CD4-positive, alpha-beta T cell treated with Interleukin-15 for 4 hours (primary cell): ENCODE data around the gene LIPE.
A peak's percentile ranks its signal among the peaks of the same experiment; 100 is the strongest.

Experiments
- DNase-seq: peaks from one replicate; pipeline ENCODE4 v3.0.0-alpha.2; 2020; ENCODE audit warnings: low spot score

Gene LIPE

DNA sequence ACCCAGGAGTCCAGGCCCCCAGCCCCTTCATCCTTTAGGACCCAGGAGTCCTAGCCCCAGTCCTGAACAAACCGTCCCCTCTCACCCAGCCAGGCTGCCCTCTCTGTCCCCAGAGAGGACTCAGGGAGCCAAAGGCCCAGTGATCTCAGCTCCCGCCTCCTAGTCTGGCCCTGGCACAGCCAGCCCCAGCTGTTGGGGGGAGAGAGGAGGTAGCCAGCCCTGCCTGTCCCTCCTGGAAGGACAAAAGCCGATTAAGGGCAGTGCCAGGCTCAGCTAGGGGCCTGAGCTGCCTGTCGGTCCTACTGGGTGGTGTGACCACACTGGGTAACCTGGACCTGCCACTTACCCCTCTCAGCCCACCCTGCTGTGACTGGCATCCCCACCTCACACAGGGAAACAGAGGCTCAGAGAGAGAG, 14.5 kb downstream of the LIPE start:
- DNase-seq, result no peak

- no peak for DNase-seq
Measured at GRCh38 chr19:42412227-42412626, 15.0 kb downstream of the LIPE start.

DNA sequence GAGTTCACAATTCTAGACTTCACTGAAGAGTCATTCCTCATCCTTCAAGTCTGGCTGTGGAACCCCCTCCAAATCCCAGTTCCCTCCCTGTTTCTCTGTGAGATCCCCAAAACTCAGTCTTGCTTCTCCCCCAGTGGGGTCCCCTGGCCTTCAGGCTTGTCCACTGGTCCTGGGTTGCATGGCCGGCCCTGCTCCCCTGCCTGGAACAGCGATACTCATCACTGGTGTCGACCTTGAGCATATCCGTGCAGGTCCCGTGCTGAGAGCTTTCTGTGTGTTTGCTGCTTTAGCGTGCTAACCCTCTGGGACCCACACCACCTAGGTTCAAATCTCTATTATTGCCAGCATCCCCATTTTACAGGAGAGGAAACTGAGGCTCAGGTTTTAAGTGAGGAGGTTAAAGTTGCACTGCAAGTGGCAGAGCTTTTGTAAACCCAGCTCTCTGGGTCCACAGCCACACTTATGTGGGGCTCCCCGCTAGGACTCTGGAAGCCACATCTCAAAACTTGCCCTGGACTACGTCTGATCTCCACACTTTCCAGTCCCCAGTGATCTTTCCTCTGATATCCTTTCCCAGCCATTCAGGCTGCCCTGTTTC, 15.5 kb downstream of the LIPE start:
- no peak for DNase-seq

DNA sequence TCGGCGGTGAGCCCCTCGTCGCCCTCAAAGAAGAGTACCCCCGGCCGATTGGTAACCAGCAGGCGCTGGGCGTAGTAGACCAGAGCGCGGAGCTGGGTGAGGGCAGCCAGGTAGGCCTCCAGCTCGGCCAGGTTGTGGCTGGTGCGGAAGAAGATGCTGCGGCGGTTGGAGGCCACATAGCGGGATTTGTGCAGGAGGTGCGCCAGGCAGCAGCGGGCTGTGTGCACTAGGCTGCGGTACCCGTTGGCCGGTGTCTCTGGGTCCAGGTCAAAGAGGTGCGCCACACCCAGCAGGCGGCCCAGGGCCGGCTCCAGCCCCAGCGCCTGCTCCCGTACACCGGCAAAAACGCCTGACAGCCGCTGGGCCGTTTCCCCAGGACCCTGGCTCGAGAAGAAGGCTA, 16.8 kb downstream of the LIPE start:
- no peak for DNase-seq

GRCh38 chr19:42409477-42409876, 17.7 kb downstream of the LIPE start:
- DNase-seq, result no peak

GRCh38 chr19:42407816-42408175, 19.4 kb downstream of the LIPE start:
- no peak for DNase-seq

DNA sequence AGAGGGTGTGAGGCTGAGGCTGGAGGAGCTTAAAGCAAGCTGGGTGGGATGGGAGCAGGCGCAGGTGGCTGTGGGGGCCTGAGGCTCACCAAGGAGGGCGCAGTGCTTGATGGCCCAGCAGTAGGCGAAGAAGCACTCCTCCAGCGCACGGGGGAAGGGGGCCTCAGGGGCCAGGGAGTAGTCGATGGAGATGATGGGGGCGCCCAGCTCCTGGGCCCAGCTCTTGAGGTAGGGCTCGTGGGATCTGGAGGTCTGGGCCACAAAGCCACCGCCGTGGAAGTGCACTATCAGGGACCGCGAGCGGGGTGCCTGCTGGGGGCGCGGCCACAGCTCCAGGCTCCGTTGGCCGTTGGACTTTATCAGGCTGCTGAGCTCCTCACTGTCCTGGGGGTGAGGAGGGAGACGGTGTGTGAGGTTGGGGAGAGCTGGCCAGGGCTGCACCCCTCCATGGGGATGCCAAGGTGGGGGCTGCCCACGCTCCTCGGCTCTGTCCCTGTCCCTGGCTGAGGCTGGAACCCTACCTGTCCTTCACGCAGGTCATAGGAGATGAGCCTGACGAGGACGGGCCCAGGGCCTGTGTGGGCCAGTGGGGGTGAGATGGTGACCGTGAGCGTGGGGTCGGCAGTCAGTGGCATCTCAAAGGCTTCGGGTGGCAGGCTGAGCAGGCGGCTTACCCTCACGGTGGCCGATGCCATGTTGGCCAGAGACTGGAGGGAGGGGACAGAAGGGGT, 19.9 kb downstream of the LIPE start:
- no peak for DNase-seq

- DNase-seq, result no peak
Measured at GRCh38 chr19:42406111-42406510, 21.1 kb downstream of the LIPE start.

- DNase-seq, result no peak
Measured at GRCh38 chr19:42403586-42403985, 23.6 kb downstream of the LIPE start.

DNA sequence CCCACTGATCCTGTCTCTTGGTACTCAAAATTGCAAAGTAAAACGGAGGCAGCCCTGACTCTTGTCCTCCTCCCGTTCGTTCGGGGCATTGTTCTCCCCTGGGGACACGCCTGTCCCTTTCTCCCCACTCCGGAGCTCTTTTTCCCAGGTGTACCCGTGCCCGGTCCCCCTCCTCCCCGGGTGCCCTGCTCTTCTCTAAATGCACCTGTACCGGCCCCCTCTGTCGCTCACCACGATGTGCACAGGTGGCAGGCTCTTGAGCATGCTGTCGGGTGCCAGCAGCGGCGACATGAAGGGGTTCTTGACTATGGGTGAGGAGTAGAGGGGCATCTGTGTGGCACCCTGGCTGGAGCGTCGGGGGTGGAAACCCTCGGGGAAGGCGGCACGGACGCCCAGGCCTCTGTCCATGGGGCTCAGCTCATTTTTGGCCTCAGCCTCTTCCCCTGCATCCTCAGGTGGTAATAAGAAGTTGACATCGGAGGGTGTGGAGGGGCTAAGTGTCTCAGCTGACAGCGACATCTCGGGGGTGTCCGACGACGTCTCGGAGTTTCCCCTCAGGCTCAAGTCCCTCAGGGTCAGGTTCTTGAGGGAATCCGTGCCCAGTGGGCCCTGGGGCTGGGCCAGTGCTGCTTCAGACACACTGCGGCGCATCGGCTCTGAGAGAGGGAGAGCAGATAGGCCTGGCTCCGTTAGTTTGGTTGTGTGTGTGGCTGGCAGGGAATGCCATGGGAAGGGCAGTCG, 24.6 kb downstream of the LIPE start:
- DNase-seq, result no peak

DNA sequence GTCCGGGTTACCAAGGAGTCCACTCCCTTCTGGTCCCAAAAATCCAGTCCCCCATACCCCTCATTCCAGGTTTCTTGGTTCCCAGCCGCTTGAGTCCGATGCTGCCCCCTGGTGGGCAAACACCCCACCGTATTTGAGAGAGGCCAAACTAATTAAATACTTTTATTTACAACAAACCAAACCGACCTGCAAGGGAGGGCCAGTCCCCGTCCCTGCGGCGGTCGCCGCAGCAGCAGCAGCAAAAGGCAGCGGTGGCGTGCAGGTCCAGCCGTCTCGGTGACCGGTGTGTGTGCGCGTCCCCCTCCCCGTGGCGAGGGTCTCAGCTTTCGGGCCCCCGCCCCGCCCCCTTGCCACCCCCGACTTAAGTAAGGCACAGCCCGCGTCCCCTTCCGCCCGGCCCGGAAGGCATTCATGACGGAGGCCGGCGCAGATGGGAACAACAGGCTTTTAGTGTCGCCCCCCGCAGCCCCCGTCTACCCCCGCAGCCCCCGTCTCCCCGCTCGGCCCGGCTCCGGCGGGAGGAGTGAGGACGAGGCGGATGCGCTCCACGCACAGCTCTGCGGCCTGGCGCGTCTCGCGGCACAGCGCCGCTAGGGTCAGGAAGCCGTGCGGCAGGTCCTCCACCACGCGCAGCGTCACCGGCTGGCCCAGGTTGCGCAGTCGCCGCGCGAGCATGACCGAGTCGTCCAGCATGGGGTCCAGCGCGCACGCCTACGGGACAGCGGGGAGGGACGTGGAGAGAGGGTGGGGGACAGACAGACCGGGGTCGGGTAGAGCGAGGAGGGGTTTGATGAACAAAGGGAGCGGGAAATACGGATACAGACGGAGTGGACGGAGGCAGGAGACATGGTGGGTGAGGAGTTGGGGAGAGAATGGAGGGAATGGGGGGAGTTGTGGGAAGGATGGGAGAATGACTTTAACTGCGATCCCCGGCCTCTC, 25.6 kb downstream of the LIPE start:
- DNase-seq, result peak; percentile 79

DNA sequence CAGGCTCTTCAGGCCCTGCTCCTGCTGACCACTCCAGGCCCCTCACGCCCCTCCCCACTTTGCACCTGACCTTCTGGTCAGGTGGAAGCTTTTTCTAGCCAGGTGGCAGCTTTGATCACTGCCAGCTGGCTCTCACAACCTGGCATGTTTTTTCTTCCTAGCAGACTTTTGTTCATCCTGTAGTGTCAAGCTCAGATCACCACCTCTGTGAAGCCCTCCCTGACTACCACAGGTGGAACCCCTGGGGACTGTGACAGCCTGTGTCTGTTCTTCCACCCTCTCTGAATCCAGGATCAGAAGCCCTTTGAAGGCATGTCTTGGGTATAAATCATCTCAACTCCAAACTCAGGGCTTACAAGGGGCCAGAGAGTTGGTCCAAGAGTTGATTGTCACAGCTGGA, 26.8 kb downstream of the LIPE start:
- DNase-seq, result no peak

DNA sequence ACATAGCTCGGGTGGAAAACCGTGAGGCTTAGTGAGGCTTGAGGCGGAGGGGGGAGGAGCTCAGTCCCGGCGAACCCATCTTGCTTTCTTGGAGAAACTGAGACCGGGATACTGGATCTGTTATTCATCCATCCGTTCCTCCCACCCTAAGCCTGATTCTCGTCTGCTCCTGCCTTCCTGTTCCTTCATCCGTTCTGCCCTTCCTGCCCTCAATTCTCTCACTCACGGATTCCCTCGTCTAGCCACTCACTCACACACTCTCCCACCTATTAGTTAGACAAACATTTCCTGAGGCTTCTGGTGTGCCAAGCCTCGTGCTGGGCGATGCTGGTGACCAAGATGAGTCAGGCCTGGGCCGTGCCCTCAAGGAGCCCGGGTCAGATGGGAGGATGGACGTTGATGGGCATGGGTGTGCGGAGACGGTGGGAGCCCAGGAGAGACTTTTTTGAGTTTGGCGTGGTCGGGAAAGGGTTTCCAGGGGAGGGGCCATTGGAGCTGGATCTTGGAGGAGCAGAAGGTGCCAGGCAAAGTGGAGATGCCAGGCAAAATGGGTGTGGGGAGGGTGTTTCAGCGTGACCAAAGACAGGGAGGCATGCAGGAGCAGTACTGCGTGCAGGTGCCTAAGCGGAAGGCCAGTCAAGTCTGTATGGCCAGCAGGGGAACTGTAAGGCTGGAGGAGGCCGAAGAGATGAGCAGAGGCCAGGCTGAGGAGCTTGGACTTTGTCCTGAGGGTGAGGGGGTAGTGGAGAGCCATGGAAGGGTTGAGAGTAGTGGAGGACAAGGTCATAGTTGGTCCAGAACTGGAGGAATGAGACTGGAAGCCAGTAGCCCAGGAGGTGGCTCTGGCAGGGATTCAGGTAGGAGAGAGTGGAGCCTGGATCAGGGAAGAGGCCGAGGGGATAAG, 29.7 kb downstream of the LIPE start:
- no peak for DNase-seq

GRCh38 chr19:42396381-42397262, 30.6 kb downstream of the LIPE start:
- peak; percentile 97 for DNase-seq

GRCh38 chr19:42394751-42395150, 32.4 kb downstream of the LIPE start:
- DNase-seq, result no peak

DNA sequence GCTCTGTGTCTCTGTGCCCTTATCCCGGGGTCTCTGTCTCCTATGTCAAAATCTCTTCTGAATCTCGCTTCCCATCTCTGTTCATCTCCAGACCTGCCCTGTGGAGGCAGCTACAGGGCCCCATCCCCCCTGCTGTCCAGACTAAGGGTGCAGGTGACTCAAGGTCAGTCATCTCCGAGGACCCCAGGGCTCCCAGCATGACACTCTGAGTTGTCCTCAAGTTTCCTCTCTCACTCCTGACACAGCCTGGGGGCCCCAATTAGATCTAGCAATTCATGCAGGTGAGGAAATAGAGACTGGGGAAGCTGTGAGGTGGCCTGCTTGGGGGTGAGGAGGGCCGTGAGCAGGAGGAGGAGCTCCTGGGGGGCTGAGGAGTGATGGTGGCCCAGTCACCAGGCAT, 35.0 kb downstream of the LIPE start:
- DNase-seq, result no peak

DNA sequence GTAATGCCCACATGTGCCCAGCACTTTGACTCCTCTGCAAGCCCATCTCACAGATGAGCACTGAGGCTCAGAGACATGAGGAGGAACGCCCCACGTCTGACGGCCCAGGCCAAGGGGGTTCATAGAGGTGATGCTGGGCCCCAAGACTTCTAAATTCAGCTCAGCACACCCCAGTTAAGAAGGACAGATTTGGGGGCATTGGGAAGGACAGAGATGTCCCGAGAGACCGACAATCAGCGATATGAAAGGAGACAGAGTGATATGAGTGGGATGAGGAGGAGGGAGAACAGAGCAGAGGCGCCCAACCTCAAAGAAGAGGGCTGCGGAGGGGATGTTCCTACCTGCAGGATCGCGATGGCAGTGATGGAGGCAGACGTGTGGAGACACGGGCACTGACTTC, 37.3 kb downstream of the LIPE start, which contains the start of gene CNFN:
Gene CNFN (minus strand): TSS at position 399 of the 400 bp plus-strand sequence. CDS start 1,260 bp downstream, outside the sequence.
- no peak for DNase-seq

DNA sequence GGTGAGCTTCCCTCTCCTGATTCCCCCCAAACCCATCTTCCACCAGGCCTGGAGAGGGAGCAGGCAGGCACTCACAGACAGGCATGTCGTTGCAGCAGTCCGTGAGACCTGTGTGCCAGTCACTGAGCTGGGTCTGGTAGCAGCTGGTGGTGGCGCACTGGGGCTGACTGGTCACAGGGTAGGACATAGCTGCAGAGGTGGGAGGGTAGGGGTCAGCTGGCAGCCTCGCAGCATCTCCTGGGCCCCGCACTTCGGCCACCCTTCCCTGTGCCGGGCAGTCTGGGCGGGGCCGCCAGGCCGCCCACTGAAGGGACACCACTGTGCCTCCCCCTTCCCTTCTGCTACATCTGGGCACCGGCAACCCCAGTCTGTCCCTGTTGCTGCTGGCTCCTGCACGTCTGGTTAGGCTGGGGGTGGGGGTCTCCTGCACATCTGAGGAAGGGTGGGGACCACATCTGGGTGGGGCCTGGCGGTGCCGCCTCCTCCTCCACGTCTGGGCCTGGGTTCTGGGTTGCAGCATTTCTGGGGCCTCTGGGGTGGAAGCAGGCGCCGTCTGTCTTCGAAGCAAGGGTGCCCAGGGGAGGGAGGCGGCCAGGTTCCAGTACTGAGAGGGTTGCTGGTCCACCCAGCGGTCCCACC, 38.2 kb downstream of the LIPE start:
- no peak for DNase-seq

DNA sequence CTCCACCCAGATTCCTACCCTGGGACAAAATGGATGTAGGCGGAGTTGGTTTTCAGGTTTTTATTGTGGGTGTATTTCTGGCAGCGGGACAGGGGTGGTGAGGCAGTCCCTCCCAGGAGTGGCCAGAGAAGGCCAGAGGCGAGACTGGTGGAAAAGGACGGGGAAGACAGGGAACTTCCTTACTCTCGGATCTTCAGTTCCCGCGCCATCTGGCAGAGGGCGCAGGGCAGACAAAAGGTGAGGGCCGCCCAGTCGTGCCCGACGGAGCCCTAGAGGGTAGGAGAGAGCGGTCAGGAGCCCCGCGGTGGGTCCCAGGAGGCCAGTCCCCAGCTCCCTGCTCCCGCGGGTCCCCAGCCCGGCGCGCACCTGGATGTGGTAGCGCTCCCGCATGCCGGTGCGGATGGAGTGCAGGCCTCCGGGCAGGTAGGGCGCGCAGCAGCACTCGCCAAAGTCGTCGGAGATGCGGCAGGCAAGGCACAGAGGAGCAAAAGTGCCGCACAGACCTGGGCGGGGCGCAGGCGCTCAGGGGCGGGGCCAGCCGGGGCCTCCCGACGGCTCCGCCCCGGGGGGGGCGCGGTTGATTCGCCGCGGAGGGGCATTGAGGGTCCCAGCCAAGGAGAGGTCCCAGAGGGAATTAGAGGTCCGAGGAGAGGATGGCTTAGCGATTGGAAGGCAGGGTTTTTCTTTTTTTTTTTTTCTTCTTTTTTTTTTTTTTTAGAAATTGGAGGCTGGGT, 40.0 kb downstream of the LIPE start:
- DNase-seq, result peak; percentile 52
